Raji (cell line): ENCODE data around the gene SMTNL1.

Experiments used
- POLR2A ChIP-seq: IDR thresholded peaks from 2 replicates; pipeline ENCODE4 v1.6.1; 2011; ENCODE audit warnings: low read depth, low read length, control low read depth; ENCODE audit not compliant: insufficient read depth

The SMTNL1 gene

GRCh38 chr11:57597461-57597915 is 60.1 kb downstream of the SMTNL1 start, which contains the start of gene SERPING1:
SERPING1 (plus strand) TSS chr11:57597685; CDS start chr11:57598271, 586 bp downstream.
- no peak for TF ChIP-seq POLR2A

GRCh38 chr11:57597916-57598830 is 60.8 kb downstream of the SMTNL1 start:
- TF ChIP-seq POLR2A: no peak

GRCh38 chr11:57598831-57599155 is 61.4 kb downstream of the SMTNL1 start:
- no peak for TF ChIP-seq POLR2A

- no peak for TF ChIP-seq POLR2A
Measured at GRCh38 chr11:57599381-57599780, 62.0 kb downstream of the SMTNL1 start.
